Stimulated activated naive CD4-positive, alpha-beta T cell treated with Interleukin-2 at 50 U/mL for 16 hours (primary cell): ENCODE results near the gene ALDH16A1.
A peak's percentile ranks its signal among the peaks of the same experiment; 100 is the strongest.
"Not testable (repeated sequence)": the region's sequence is repeated elsewhere in the genome, so short reads cannot be mapped to it uniquely, and the experiment has no call there.

Experiments used
- DNase-seq: peaks from one replicate; lab custom pipeline; 2025; lab: John Stamatoyannopoulos, UW

Gene ALDH16A1

DNA sequence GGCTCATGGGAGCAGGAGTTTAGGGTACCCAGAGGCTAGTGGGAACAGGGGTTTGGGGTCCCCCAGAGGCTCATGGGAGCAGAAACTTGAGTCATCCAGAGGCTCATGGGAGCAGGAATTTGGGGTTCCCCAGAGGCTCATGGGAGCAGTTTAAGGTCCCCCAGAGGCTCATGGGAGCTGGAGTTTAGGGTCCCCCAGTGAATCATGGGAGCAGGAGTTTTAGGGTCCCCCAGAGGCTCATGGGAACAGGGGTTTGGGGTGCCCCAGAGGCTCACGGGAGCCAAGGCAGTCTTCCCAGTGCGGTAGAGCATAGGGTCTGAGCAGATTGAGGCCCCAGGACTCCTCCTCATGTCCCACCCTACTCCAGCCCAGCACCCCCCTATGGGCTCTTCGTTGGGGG lies 12.3 kb downstream of the ALDH16A1 start:
- DNase-seq = no peak

DNA sequence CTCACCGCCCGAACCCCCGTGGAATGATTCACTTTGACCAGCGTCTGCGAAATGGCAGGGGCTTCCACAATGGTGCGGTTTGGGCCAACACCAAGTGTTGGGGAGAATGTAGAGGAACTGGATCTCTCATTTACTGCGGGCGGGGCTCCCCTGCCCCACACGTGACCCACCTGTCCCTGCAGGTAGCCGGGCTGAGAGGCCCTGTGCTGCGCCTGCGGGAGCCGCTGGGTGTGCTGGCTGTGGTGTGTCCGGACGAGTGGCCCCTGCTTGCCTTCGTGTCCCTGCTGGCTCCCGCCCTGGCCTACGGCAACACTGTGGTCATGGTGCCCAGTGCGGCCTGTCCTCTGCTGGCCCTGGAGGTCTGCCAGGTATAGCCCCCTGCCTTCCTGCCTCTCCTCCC lies 15.2 kb downstream of the ALDH16A1 start:
- no peak for DNase-seq

GRCh38 chr19:49468746-49469447 lies 15.9 kb downstream of the ALDH16A1 start:
- peak; percentile 85 for DNase-seq

GRCh38 chr19:49469828-49470614 lies 17.0 kb downstream of the ALDH16A1 start:
- peak; percentile 69 for DNase-seq

GRCh38 chr19:49470615-49470978 lies 17.6 kb downstream of the ALDH16A1 start:
- DNase-seq = no peak

DNA sequence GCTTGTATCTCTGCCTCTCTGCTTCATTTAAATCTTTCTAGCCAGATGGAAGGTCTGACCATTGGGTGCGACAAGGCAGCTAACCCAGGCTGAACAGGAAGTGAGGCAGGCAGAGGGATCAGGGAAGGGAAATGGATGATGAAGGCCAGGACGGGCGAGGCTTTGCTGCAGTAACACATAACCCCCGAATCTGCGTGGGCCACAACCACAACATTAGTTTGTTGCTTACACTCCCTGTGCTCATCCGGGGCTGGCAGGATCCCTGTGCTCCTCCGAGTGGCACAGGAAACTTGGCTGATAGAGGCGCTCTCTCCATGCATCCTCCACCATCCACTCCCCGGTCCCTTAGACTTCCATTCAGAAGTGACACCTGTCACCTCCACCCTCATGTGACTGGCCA lies 19.9 kb downstream of the ALDH16A1 start:
- no peak for DNase-seq

DNA sequence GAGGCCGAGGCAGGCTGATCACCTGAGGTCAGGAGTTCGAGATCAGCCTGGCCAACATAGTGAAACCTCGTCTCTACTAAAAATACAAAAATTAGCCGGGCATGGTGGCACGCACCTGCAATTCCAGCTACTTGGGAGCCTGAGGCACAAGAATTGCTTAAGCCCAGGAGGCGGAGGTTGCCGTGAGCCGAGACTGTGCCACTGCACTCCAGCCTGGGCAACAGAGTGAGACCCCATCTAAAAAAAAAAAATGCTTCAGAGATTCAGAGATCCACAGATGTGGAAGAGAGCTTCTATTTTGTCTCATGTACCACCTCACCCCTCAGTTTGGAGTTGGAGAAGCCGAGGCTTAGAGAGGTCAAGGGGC lies 20.5 kb downstream of the ALDH16A1 start:
- not testable (repeated sequence) for DNase-seq

- peak; percentile 91 for DNase-seq
Measured at GRCh38 chr19:49473868-49474541, 21.0 kb downstream of the ALDH16A1 start, which contains the start of gene FLT3LG. Gene FLT3LG, plus strand, starts transcription at chr19:49474215. Its CDS starts 425 bp downstream, at chr19:49474640.

- DNase-seq = no peak
Measured at GRCh38 chr19:49474542-49474924, 21.5 kb downstream of the ALDH16A1 start.

GRCh38 chr19:49475191-49475917 lies 22.3 kb downstream of the ALDH16A1 start:
- DNase-seq = no peak

DNA sequence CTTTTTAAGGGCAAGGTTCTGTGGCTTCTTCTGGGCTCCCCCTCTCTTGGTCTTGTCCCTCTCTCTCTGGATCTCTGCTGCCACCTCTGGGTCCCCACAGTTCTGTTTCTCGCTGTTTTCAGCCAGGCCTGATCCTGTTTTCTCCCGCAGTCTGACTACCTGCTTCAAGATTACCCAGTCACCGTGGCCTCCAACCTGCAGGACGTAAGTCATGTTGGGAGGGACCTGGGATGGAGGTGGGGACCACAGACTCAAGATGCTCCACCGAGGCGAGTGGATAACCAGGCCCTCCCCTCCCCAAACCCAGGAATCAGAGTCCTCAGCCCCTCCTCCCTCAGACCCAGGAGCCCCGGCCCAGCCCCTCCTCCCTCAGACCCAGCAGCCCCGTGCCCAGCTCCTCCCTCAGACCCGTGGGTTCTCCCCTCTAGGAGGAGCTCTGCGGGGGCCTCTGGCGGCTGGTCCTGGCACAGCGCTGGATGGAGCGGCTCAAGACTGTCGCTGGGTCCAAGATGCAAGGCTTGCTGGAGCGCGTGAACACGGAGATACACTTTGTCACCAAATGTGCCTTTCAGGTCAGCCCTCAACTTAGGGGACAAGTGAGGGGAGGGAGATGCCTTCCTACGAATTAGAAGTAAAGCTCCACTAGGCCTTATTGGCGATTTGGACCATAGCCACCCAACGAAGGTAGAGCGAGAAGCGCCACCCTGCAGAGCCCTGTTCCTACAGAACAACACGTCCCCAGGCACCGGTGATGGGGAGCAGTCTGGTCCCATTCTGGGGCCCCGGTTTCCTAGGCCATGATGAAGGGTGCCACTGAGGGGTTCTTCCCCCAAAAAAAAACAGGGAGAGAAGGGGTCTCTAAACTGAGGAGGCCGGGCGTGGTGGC lies 23.2 kb downstream of the ALDH16A1 start:
- peak; percentile 77 for DNase-seq

- no peak for DNase-seq
Measured at GRCh38 chr19:49479975-49480628, 27.1 kb downstream of the ALDH16A1 start.

DNA sequence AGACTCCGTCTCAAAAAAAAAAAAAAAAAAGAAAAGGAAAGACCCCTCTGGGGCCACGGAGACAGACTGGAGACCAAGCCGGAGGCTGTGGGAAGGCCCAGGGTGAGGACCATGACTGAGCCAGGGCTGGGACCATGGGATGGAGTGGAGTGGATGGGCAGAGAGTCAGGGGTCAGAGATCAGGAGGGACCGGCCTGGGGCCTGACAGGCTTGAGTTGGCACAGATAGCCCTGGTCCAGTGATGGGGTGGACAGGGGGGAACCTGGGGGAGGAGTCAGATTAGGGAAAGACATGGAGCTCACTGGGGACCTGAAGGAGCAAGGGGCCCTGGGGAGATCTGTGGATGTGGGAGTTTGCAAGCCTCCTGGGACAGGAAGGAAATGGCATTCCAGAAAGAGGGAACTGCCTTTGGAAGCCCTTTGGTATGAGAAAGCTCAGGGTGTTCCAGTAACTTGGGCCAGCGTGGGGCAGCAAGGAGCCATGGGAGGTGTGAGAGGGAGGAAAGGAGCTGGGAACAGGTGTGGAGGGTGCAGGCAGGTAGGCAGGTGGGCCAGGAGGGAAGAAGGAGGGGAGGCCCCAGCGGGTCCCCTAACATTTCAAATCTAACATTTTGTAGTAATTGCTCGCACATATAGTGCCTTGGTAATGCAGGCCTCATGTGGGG lies 28.1 kb downstream of the ALDH16A1 start:
- DNase-seq = no peak

GRCh38 chr19:49486232-49486631 lies 33.2 kb downstream of the ALDH16A1 start:
- DNase-seq = no peak

DNA sequence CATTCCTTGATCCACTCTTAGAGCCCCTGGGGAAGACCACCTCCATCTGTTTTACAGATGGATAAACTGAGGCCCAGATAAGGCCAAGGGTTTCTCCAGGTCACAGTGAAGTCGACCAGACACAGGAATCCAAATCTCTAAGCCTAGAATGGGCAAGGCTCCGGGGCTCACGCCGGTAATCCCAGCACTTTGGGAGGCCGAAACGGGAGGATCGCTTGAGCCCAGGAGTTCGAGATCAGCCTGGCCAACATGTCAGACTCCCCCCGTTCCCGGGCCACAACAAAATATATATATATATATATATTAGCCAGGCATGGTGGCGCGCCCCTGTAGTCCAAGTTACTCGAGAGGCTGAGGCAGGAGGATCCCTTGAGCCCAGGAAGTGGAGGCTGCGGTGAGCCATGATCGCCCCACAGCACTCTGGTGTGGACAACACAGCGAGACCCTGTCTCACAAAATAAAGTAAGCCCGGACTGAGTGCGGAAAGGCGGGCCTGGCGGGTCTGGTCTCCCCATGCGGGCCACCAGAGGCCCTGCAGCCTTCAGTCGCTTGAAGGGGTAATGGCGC lies 33.8 kb downstream of the ALDH16A1 start:
- no peak for DNase-seq

DNA sequence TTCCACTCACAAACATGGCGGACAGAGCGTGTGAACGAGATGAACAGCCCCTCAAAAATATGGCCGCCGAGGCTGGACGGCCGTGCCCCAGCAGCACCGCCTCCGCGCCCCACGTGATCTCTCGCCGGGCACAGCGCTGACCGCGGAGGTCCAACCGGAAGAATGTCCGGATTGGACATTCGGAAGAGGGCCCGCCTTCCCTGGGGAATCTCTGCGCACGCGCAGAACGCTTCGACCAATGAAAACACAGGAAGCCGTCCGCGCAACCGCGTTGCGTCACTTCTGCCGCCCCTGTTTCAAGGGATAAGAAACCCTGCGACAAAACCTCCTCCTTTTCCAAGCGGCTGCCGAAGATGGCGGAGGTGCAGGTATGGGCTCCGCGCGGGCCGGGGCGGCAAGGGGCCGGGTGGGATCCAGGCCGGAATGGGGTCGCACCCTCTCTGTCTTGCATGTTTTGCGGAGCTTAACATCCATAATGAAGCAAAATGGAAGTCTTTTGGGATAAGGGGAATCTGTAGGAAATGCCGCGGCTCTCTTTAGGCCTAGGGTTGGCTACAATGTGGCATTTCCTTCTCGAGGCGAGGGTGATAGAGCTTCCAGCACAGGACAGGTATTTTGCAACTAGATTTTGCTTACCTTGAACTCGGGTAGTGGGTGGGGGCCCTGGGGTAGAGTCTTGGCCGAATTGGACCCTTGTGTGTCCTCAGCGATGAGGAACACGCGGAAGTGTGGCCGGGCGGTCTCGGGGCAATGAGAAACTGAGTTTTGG lies 34.4 kb downstream of the ALDH16A1 start, which contains the start of gene RPL13A:
Gene RPL13A, plus strand, starts transcription at position 332 of the 769 bp plus-strand sequence. Its CDS starts 22 bp downstream, at position 354.
- DNase-seq = peak; percentile 99

GRCh38 chr19:49488046-49488862 lies 35.2 kb downstream of the ALDH16A1 start:
- DNase-seq = no peak
